ENCODE data around the gene C1orf21.

- TF ChIP-seq ZFP3 (CRISPR knock-in tag; IDR thresholded peaks at IDR 0.05) = no peak
- TF ChIP-seq ZFP30 (CRISPR knock-in tag; IDR thresholded peaks at IDR 0.05) = no peak
- no peak for TF ChIP-seq ARNTL (CRISPR knock-in tag; IDR thresholded peaks at IDR 0.05; ENCODE audit: borderline replicate concordance, low read depth)
- no peak for TF ChIP-seq ESRRG (CRISPR knock-in tag; IDR thresholded peaks at IDR 0.05)
- no peak for TF ChIP-seq RARB (CRISPR knock-in tag; IDR thresholded peaks at IDR 0.05)
- no peak for TF ChIP-seq TCF4 (CRISPR knock-in tag; IDR thresholded peaks at IDR 0.05; ENCODE audit: borderline replicate concordance)
- TF ChIP-seq, protein P1, sequence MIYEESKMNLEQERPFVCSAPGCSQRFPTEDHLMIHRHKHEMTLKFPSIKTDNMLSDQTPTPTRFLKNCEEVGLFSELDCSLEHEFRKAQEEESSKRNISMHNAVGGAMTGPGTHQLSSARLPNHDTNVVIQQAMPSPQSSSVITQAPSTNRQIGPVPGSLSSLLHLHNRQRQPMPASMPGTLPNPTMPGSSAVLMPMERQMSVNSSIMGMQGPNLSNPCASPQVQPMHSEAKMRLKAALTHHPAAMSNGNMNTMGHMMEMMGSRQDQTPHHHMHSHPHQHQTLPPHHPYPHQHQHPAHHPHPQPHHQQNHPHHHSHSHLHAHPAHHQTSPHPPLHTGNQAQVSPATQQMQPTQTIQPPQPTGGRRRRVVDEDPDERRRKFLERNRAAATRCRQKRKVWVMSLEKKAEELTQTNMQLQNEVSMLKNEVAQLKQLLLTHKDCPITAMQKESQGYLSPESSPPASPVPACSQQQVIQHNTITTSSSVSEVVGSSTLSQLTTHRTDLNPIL (CRISPR knock-in tag; IDR thresholded peaks at IDR 0.05; ENCODE audit: low read depth) = no peak
- no peak for TF ChIP-seq BACH2 (CRISPR knock-in tag; IDR thresholded peaks at IDR 0.05; ENCODE audit: borderline replicate concordance)
- no peak for TF ChIP-seq ZNF8 (CRISPR knock-in tag; IDR thresholded peaks at IDR 0.05)
- TF ChIP-seq PATZ1 (CRISPR knock-in tag; IDR thresholded peaks at IDR 0.05; ENCODE audit: borderline replicate concordance) = no peak
- TF ChIP-seq ISL1 (CRISPR knock-in tag; IDR thresholded peaks at IDR 0.05) = no peak
These were observed 111.3 kb downstream of the C1orf21 start for GRCh38 chr1:184497959-184498723.
